Vagina (tissue), 2 donors: ENCODE results near the gene ANKS1A.

Source experiments
- POLR2A ChIP-seq, 2 donors: fragments of 450-650 bp; IDR thresholded peaks; one replicate each; pipeline ENCODE4 v1.6.1; 2017; ENCODE audit warnings: antibody characterized with exemption in 2 of 2, mild to moderate bottlenecking in 2 of 2, moderate library complexity in 2 of 2
- POLR2AphosphoS5 ChIP-seq, 2 donors: sonication (generic); formaldehyde crosslinking; IDR thresholded peaks; one replicate each; pipeline ENCODE4 v1.9.0; 2017; ENCODE audit warnings: antibody characterized with exemption in 2 of 2, mild to moderate bottlenecking in 2 of 2, low read depth in 1 of 2; ENCODE audit not compliant: insufficient read depth in 1 of 2
- TF ChIP-seq, protein P1 (sequence below), 3 experiments: fragments of 450-650 bp in 2 of 3; fragments of 200-600 bp in 1 of 3; sonication (generic) in 1 of 3; IDR thresholded peaks; one replicate each; pipeline ENCODE4 v1.5.1; 2017 to 2019; ENCODE audit warnings: antibody characterized with exemption in 3 of 3, mild to moderate bottlenecking in 2 of 3, moderate library complexity in 2 of 3

DNA sequence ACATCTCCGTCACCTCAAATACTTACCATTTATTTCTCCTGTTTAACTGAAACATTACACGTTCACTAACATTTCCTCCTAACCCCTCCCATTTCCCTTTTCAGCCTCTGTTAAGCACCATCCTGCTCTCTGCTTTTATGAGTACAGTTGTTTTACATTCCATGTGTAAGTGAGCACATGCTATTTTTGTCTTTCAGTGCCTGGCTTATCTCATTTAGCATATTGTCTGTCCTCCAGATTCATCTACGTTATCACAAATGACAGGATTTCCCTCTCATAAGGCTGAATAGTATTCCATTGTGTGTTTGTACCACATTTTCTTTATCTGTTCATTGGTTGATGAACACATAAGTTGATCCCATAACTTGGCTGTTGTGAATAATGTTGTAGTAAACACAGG is 23.9 kb upstream of the ANKS1A start:
- TF ChIP-seq POLR2A (IDR thresholded peaks at IDR 0.05), result no peak
- TF ChIP-seq, protein P1, sequence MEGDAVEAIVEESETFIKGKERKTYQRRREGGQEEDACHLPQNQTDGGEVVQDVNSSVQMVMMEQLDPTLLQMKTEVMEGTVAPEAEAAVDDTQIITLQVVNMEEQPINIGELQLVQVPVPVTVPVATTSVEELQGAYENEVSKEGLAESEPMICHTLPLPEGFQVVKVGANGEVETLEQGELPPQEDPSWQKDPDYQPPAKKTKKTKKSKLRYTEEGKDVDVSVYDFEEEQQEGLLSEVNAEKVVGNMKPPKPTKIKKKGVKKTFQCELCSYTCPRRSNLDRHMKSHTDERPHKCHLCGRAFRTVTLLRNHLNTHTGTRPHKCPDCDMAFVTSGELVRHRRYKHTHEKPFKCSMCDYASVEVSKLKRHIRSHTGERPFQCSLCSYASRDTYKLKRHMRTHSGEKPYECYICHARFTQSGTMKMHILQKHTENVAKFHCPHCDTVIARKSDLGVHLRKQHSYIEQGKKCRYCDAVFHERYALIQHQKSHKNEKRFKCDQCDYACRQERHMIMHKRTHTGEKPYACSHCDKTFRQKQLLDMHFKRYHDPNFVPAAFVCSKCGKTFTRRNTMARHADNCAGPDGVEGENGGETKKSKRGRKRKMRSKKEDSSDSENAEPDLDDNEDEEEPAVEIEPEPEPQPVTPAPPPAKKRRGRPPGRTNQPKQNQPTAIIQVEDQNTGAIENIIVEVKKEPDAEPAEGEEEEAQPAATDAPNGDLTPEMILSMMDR (IDR thresholded peaks at IDR 0.05), result no peak
- TF ChIP-seq POLR2AphosphoS5 (IDR thresholded peaks at IDR 0.05; ENCODE audit: insufficient read depth in 1 of 2, low read depth in 1 of 2), result no peak
